Fibroblast of lung (primary cell): ENCODE results near the gene BDP1.

Source experiments
- CTCF ChIP-seq, 2 donors: IDR thresholded peaks in 1 of 2; conservative IDR thresholded peaks in 1 of 2; 1 replicate in 1 of 2; 2 replicates in 1 of 2; pipeline ENCODE4 v1.5.1; 2011 to 2012; ENCODE audit warnings: low read length in 2 of 2, control low read depth in 1 of 2, inconsistent platforms in 1 of 2, low read depth in 1 of 2, mild to moderate bottlenecking in 1 of 2
- EZH2 ChIP-seq: IDR thresholded peaks from 2 replicates; pipeline ENCODE4 v1.5.1; 2012; ENCODE audit warnings: low read length, control low read depth, mild to moderate bottlenecking; ENCODE audit errors: missing control alignments

- TF ChIP-seq CTCF (conservative IDR thresholded peaks at IDR 0.05 in 1 of 2, IDR thresholded peaks at IDR 0.05 in 1 of 2; ENCODE audit: low read depth in 1 of 2, low read length in 2 of 2) (no peak), EZH2 (no peak)
Observed at GRCh38 chr5:71457106-71457505, 1.7 kb downstream of the BDP1 start.
